OCI-LY1 (cell line): Measurements from ENCODE around the gene TAAR9.

Experiments used
- EZH2 ChIP-seq: fragments of 200-600 bp; sonication (generic), shearing (Covaris generic); IDR thresholded peaks from 2 replicates; pipeline ENCODE4 v1.8.0; 2017; ENCODE audit warnings: borderline replicate concordance, mixed run types, mild to moderate bottlenecking, antibody characterized with exemption, low read length, moderate library complexity, mixed read lengths
- TF ChIP-seq, protein P1 (sequence below): fragments of 200-600 bp; sonication (generic), shearing (Covaris generic); IDR thresholded peaks from 2 replicates; pipeline ENCODE4 v1.5.1; 2017; ENCODE audit warnings: mild to moderate bottlenecking, antibody characterized with exemption, low read length, moderate library complexity, mixed read lengths

DNA sequence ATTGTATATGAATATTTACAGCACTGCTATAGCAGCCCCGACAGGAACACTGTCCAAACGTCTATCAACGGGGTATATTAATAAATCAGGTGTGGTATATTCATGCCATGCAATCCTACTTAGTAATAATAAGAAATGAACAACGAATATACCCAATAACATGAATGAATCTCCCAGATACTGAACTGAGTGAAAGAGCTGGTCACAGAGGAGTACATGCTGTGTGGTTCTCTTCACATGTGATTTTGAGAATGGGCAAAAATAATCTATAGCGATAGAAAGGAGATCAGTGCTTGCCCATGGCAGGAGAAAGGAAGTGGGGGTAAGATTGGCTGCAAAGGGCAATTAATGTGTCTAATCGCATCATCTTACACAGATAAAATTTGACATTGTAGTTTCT, 28.3 kb downstream of the TAAR9 start:
- TF ChIP-seq, protein P1, sequence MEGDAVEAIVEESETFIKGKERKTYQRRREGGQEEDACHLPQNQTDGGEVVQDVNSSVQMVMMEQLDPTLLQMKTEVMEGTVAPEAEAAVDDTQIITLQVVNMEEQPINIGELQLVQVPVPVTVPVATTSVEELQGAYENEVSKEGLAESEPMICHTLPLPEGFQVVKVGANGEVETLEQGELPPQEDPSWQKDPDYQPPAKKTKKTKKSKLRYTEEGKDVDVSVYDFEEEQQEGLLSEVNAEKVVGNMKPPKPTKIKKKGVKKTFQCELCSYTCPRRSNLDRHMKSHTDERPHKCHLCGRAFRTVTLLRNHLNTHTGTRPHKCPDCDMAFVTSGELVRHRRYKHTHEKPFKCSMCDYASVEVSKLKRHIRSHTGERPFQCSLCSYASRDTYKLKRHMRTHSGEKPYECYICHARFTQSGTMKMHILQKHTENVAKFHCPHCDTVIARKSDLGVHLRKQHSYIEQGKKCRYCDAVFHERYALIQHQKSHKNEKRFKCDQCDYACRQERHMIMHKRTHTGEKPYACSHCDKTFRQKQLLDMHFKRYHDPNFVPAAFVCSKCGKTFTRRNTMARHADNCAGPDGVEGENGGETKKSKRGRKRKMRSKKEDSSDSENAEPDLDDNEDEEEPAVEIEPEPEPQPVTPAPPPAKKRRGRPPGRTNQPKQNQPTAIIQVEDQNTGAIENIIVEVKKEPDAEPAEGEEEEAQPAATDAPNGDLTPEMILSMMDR, result no peak
- no peak for TF ChIP-seq EZH2
